Hepatocyte (in vitro differentiated cells): ENCODE results near the gene C5orf24. TPM values are rescaled to one million over a fixed set of nuclear protein-coding genes. Genes with fewer than 3 reads are reported as not detected.

ENCODE experiments used
- DNase-seq: peaks from one replicate; pipeline ENCODE4 v3.0.0-alpha.2; 2016; ENCODE audit warnings: low spot score
- H2AFZ ChIP-seq: fragments of 200-600 bp; sonication (generic); 2 replicates; pipeline ENCODE4 v1.6.0; 2016; ENCODE audit warnings: antibody characterized with exemption, mild to moderate bottlenecking
- H3K27ac ChIP-seq: fragments of 200-600 bp; sonication (generic); 2 replicates; pipeline ENCODE4 v1.5.1; 2016; ENCODE audit warnings: mild to moderate bottlenecking
- H3K27me3 ChIP-seq: fragments of 200-600 bp; sonication (generic); 2 replicates; pipeline ENCODE4 v1.6.1; 2016
- H3K36me3 ChIP-seq: fragments of 200-600 bp; sonication (generic); replicated peaks from 2 replicates; pipeline ENCODE4 v1.5.1; 2016; ENCODE audit warnings: low read depth; ENCODE audit not compliant: insufficient read depth
- H3K4me1 ChIP-seq: fragments of 200-600 bp; sonication (generic); 2 replicates; pipeline ENCODE4 v1.5.1; 2016; ENCODE audit warnings: mild to moderate bottlenecking, moderate library complexity; ENCODE audit not compliant: insufficient read depth
- H3K4me2 ChIP-seq: fragments of 200-600 bp; sonication (generic); 2 replicates; pipeline ENCODE4 v1.6.0; 2016
- H3K4me3 ChIP-seq: fragments of 200-600 bp; sonication (generic); 2 replicates; pipeline ENCODE4 v1.5.1; 2016; ENCODE audit warnings: mild to moderate bottlenecking
- H3K79me2 ChIP-seq: fragments of 200-600 bp; sonication (generic); 2 replicates; pipeline ENCODE4 v1.6.0; 2017; ENCODE audit warnings: mild to moderate bottlenecking
- H3K9me2 ChIP-seq: fragments of 200-600 bp; sonication (generic); replicated peaks from 2 replicates; pipeline ENCODE4 v1.6.0; 2017; ENCODE audit warnings: mild to moderate bottlenecking; ENCODE audit not compliant: insufficient read depth
- H3K9me3 ChIP-seq: fragments of 200-600 bp; sonication (generic); 2 replicates; pipeline ENCODE4 v1.5.1; 2016; ENCODE audit warnings: low read depth, mild to moderate bottlenecking
- H4K20me1 ChIP-seq: fragments of 200-600 bp; sonication (generic); 2 replicates; pipeline ENCODE4 v1.6.0; 2016; ENCODE audit warnings: mild to moderate bottlenecking; ENCODE audit not compliant: insufficient read depth, poor library complexity, severe bottlenecking
- EZH2 ChIP-seq: fragments of 200-600 bp; sonication (generic); IDR thresholded peaks from 2 replicates; pipeline ENCODE4 v1.6.1; 2016; ENCODE audit warnings: antibody characterized with exemption, mild to moderate bottlenecking, borderline replicate concordance
- EZH2phosphoT487 ChIP-seq: fragments of 200-600 bp; sonication (generic); IDR thresholded peaks from one replicate; pipeline ENCODE4 v1.6.1; 2018; ENCODE audit warnings: antibody characterized with exemption, mild to moderate bottlenecking, low read depth, moderate library complexity; ENCODE audit not compliant: unreplicated experiment, severe bottlenecking
- WGBS: methylation state at CpG from one replicate; pipeline ENCODE4 v1.1.6; 2016; ENCODE audit warnings: low lambda C conversion rate; ENCODE audit errors: missing lambda C conversion rate; 5-methylcytosine and 5-hydroxymethylcytosine counted together
- polyA plus RNA-seq: library from polyadenylated mRNA; unstranded; fragments of >200 nt; fragmentation: Nextera tagmentation; extraction: Ambion mirVana; gene quantifications from 2 replicates; pipeline ENCODE4 v1.2.1, GENCODE V29; 2016
- total RNA-seq: library from RNA; depleted of rRNA; stranded (reverse); fragments of >200 nt; gene quantifications from 2 replicates; pipeline ENCODE4 v1.2.3, GENCODE V29; 2014
- TF ChIP-seq, protein P1 (sequence below): fragments of 200-600 bp; sonication (generic); IDR thresholded peaks from 2 replicates; pipeline ENCODE4 v1.5.1; 2016; ENCODE audit warnings: antibody characterized with exemption, mild to moderate bottlenecking; ENCODE audit not compliant: poor library complexity

C5orf24 gene
- 67.0 and 70.4 TPM in 2 replicates for total RNA-seq
- 27.3 and 29.2 TPM in 2 replicates for polyA plus RNA-seq

DNA sequence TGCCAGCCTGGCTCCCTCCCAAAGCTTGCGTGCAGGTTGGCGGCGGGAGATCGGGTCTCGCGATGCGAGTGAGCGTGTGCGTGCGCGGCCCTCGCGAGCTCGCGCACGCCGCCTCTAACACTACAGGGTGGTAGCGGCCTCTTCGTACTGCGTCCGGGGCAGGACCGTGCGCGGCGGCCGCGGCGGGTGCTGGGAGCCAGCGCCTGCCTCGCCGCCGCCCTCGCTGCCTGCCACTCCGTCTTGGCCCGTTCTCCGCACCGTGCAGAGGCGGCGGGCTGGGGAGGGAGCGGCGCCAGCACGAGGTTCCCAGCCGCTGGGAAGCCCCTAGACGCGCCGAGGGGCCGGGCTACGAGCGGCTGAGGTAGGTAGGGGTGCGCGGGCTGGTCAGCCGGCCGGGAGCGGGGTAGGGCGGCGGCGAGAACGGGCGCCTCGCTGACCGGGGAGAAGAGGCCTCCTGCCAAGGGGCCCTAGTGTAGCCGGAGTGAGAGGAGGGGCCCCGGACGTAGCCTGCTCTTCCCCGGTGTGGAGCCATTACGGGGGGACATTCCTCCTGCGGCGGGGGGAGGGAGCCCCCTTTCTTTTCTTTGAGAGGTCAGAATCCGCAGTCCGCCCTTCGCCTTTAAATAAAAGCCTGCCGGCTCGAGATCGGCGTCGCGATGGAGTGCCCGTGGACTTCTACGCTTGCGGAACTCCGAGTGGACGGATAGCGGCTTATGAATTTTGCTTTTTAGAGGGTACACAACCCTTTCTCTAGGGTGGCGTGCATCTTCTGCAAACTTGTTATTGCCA is at the start of gene C5orf24:
C5orf24 (plus strand) TSS at position 117 of the 789 bp plus-strand sequence. CDS start 8,933 bp downstream, outside the sequence.
- TF ChIP-seq EZH2phosphoT487: no peak
- no peak for TF ChIP-seq EZH2
- H3K4me1 ChIP-seq: peaks cover 17% of the 10 kb centered on the region
- peak; percentile 98 for DNase-seq

DNA sequence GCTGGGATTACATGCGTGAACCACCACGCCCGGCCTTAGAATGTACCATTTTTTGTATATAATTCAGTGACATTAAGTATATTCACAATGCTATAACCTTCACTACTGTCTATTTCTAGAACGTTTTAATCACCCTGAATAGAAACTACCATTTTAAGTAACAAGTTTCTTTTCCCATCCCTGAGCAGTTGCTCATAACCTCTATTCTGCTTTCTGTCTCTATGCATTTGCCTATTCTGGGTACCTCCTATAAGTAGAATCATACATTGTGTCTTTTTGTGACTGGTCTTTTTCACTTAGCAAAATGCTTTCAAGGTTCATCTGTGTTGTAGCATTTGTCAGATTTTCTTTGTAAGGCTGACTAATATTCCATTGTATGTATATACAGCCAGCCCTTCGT is 47.3 kb upstream of the C5orf24 start:
- H3K9me3 ChIP-seq: no peaks in the 10 kb centered on the region
- no peak overlapping the region for H3K4me2 ChIP-seq
- DNase-seq: no peak
- 94% methylated on average over 5 of the region's 5 CpGs for whole genome bisulfite sequencing
- H3K79me2 ChIP-seq: no peaks in the 10 kb centered on the region
- no peaks in the 10 kb centered on the region for H3K4me1 ChIP-seq
- H3K4me3 ChIP-seq: no peak overlapping the region
- H3K27ac ChIP-seq: no peak overlapping the region
- TF ChIP-seq, protein P1, sequence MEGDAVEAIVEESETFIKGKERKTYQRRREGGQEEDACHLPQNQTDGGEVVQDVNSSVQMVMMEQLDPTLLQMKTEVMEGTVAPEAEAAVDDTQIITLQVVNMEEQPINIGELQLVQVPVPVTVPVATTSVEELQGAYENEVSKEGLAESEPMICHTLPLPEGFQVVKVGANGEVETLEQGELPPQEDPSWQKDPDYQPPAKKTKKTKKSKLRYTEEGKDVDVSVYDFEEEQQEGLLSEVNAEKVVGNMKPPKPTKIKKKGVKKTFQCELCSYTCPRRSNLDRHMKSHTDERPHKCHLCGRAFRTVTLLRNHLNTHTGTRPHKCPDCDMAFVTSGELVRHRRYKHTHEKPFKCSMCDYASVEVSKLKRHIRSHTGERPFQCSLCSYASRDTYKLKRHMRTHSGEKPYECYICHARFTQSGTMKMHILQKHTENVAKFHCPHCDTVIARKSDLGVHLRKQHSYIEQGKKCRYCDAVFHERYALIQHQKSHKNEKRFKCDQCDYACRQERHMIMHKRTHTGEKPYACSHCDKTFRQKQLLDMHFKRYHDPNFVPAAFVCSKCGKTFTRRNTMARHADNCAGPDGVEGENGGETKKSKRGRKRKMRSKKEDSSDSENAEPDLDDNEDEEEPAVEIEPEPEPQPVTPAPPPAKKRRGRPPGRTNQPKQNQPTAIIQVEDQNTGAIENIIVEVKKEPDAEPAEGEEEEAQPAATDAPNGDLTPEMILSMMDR: no peak
- no peak for TF ChIP-seq EZH2phosphoT487
- no peak for TF ChIP-seq EZH2
- H3K27me3 ChIP-seq: no peaks in the 10 kb centered on the region
- H2AFZ ChIP-seq: no peak overlapping the region
- H3K36me3 ChIP-seq: no peaks in the 10 kb centered on the region
- H3K9me2 ChIP-seq: no peaks in the 10 kb centered on the region
- H4K20me1 ChIP-seq: no peaks in the 10 kb centered on the region

More for the DNA sequence above, at the start of gene C5orf24:
- Histone ChIP-seq H3K4me2 (peak within 1 kb of the TSS; percentile 84), H4K20me1 (peaks cover 8% of the 10 kb centered on the region), H3K27me3 (no peaks in the 10 kb centered on the region), H2AFZ (peak within 1 kb of the TSS; percentile 68), H3K4me3 (peak within 1 kb of the TSS; percentile 82), H3K79me2 (peaks cover 47% of the 10 kb centered on the region), H3K9me2 (no peaks in the 10 kb centered on the region), H3K27ac (peak within 1 kb of the TSS; percentile 98), H3K9me3 (no peaks in the 10 kb centered on the region), H3K36me3 (no peaks in the 10 kb centered on the region)
- WGBS: under 1% methylated on average over 81 of the region's 84 CpGs

DNA sequence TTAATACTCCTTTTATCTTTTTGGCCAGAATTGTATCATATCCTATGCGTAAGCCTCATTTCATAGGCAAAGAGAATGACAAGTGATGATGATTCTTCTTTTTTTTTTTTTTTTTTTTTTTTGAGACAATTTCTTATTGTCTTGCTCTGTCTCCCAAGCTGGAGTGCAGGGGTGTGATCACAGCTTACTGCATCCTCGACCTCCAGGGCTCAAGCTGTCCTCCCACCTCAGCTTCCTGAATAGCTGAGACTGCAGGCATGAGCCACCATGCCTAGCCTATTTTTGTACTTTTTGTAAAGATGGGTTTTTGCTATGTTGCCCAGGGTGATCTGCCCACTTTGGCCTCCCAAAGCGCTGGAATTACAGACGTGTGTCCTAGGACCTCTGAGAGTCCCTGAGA is 41.9 kb upstream of the C5orf24 start:
- Histone ChIP-seq H3K4me1 (no peaks in the 10 kb centered on the region), H3K4me2 (no peak overlapping the region), H3K4me3 (no peak overlapping the region), H3K9me3 (no peaks in the 10 kb centered on the region), H3K27ac (no peak overlapping the region), H3K9me2 (no peaks in the 10 kb centered on the region), H2AFZ (no peak overlapping the region), H3K36me3 (no peaks in the 10 kb centered on the region), H3K79me2 (no peaks in the 10 kb centered on the region), H3K27me3 (no peaks in the 10 kb centered on the region), H4K20me1 (no peaks in the 10 kb centered on the region)
- DNase-seq: no peak
- WGBS: 93% methylated on average over 4 of the region's 4 CpGs
- TF ChIP-seq EZH2phosphoT487: no peak
- TF ChIP-seq EZH2: no peak
- TF ChIP-seq, protein P1: no peak

DNA sequence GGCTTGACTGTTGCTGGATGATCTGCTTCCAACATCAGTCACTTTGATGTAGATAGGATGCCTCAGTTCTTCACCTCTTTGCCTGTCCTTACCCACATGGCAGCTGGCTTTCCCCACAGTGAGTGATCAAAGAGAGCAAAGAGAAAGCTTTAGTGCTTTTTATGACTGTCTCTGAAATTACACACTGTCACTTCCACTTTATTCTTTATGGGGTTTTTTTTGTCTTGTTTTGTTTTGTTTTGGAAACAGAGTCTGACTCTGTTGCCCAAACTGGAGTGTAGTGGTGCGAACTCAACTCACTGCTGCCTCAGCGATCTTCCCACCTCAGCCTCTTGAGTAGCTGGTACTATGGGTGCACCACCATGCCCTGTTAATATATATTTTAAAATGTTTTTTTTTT is 32.4 kb upstream of the C5orf24 start:
- Histone ChIP-seq H3K36me3 (no peaks in the 10 kb centered on the region), H3K27me3 (no peaks in the 10 kb centered on the region), H3K27ac (no peak overlapping the region), H3K4me2 (no peak overlapping the region), H2AFZ (no peak overlapping the region), H3K9me2 (no peaks in the 10 kb centered on the region), H4K20me1 (no peaks in the 10 kb centered on the region), H3K79me2 (no peaks in the 10 kb centered on the region), H3K9me3 (no peaks in the 10 kb centered on the region), H3K4me1 (no peaks in the 10 kb centered on the region), H3K4me3 (no peak overlapping the region)
- no peak for TF ChIP-seq EZH2
- TF ChIP-seq, protein P1: no peak
- no peak for TF ChIP-seq EZH2phosphoT487
- no peak for DNase-seq
- WGBS: 93% methylated on average over 2 of the region's 2 CpGs
